ENCODE data around the gene CAMKMT.

CAMKMT gene

DNA sequence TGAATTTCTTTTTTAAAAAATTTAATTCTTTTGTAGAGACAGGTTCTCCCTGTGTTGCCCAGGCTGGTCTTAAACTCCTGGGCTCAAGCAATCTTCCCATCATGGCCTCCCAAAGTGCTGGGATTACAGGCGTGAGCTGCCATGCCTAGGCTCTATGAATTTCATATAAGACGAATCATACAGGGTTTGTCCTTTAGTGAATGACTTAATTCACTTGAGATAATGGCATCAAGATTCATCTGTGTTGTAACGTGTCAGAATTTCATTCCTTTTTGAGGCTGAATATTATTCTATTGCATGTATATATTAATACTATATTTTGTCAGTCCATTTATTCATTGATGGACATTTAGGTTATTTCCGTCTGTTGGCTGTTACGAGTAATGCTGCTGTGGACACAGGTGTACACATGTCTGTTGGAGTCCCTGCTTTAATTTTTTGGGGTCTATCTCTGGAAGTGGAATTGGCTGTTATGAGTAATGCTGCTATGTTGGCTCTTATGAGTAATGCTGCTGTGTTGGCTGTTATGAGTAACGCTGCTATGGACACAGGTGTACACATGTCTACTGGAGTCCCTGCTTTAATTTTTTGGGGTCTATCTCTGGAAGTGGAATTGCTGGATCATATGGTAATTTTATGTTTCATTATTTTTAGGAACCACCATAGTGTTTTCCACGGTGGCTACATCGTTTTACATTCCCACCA is 210.6 kb downstream of the CAMKMT start:
- ChIA-PET CTCF (no interaction called here), POLR2A (no interaction called here)
- H3K4me3 ChIP-seq (ENCODE audit: low read depth, low read length), result no peak overlapping the region
- TF ChIP-seq, protein P1, sequence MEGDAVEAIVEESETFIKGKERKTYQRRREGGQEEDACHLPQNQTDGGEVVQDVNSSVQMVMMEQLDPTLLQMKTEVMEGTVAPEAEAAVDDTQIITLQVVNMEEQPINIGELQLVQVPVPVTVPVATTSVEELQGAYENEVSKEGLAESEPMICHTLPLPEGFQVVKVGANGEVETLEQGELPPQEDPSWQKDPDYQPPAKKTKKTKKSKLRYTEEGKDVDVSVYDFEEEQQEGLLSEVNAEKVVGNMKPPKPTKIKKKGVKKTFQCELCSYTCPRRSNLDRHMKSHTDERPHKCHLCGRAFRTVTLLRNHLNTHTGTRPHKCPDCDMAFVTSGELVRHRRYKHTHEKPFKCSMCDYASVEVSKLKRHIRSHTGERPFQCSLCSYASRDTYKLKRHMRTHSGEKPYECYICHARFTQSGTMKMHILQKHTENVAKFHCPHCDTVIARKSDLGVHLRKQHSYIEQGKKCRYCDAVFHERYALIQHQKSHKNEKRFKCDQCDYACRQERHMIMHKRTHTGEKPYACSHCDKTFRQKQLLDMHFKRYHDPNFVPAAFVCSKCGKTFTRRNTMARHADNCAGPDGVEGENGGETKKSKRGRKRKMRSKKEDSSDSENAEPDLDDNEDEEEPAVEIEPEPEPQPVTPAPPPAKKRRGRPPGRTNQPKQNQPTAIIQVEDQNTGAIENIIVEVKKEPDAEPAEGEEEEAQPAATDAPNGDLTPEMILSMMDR (IDR thresholded peaks at IDR 0.05; ENCODE audit: insufficient read depth, low read length, missing control alignments), result no peak
- DNase-seq (ENCODE audit: low read depth, low spot score), result no peak

DNA sequence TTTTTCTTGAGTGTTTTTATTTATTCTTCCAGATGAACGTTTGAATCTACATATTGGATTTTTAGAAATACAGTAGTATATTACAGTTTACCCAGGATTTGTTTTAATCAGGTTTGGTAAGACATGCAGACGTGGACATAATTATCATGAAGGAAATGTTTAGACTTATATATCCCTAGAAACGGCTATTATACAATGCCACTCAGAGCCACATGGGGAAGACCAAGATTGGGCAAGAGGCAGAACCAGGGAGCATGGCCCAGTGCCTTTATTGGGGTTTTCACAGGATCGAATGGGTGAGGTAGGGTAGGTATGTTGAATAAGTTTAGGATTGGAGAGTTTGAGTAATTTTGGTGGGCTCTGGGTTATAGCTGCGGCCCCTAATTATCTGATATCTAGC is 212.2 kb downstream of the CAMKMT start:
- ChIA-PET CTCF (no interaction called here), POLR2A (no interaction called here)
- no peak for DNase-seq (ENCODE audit: low read depth, low spot score)
- no peak overlapping the region for H3K4me3 ChIP-seq (ENCODE audit: low read depth, low read length)
- TF ChIP-seq, protein P1 (IDR thresholded peaks at IDR 0.05; ENCODE audit: insufficient read depth, low read length, missing control alignments), result no peak

DNA sequence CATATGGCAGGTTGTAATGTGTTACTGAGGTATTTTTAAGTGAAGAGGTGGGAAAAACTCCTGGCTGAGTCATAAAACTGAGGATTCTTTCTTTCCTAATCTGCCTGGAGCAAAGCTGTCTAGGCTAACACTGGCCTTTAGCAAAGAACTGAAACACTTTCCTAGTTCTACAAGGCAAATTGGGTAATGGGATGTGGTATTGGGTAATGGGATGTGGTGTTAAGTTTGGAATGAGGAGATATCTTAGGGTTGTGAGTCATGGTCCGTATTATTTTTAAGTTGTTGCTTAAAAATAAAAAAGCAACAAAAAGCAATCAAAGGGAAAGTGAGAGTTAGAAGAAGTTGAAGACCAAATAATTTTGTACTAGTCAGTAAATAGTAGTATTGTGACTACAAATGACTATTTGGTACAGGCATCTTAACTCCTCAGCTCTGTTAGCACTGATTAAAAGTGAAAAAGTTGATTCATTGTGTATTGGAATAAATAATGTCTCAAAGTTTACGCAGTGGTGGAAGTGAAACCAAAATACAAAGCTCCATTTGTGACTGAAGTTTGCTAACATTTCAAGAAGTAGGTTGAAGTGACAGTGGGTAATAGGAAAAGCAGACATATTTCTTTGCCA is 216.8 kb downstream of the CAMKMT start:
- ChIA-PET POLR2A (no interaction called here), CTCF (no interaction called here)
- no peak for DNase-seq (ENCODE audit: low read depth, low spot score)
- TF ChIP-seq, protein P1 (IDR thresholded peaks at IDR 0.05; ENCODE audit: insufficient read depth, low read length, missing control alignments), result no peak
- H3K4me3 ChIP-seq (ENCODE audit: low read depth, low read length), result no peak overlapping the region

DNA sequence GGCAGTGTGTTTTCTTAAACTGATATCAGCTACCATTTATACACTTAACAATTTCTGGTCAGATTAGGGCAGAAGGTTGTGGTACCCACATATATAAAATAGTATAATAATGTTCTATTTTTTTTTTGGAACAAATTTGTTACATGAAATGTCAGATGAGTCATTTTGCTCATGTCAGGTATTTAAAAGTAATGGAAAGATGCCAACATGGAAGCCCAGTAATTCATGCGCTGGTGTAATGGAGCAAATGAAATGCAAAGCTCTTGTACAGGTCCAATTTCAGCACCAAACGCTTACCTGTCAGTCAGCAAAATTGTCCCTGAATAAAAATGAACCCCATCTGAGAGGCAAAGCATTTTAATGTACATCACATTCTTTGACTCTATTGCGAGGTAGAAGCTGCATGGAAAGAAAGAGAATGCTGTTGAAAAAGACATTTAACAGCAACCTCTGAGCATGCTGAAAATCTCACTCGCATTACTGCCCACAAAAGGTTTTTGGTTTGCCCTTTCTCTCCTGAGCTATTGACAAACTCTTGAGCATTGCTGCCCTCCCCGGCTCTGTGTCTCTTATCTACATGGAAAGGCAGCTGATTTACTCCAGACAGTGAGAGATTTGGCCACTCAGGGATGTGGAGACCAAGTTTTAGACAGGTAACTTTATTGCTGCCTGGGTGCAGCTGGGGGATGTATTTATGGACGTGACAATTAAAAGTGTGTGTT is 217.5 kb downstream of the CAMKMT start:
- DNase-seq (ENCODE audit: low read depth, low spot score), result no peak
- ChIA-PET CTCF (no interaction called here), POLR2A (interaction anchor here (0.5 kb wide), 1 partner anchor 605 kb away, joined by 3 read pairs; no protein-coding TSS in a partner anchor)
- H3K4me3 ChIP-seq (ENCODE audit: low read depth, low read length), result no peak overlapping the region
- TF ChIP-seq, protein P1 (IDR thresholded peaks at IDR 0.05; ENCODE audit: insufficient read depth, low read length, missing control alignments), result no peak

DNA sequence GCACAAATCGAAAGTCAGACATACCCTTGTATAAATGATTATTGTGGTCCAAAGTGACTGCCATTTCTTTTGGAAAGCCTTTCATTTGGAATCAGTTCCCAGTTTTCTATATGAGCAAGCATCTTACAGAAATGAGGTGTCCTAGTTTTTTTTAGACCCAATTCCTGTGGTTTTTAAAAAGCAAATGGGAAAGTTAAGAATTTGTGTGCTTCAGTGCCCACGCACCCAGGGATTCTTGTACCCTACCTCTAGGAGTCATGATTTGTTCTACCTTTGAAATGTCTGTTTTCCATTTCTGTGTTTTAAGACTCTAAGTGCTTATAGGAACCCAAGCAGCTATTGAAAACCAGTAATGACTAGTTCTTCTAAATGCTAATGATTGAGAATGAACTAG is 218.1 kb downstream of the CAMKMT start:
- POLR2A ChIA-PET, result interaction anchor here (0.5 kb wide), 1 partner anchor 605 kb away, joined by 3 read pairs; no protein-coding TSS in a partner anchor
- CTCF ChIA-PET, result no interaction called here
- DNase-seq (ENCODE audit: low read depth, low spot score), result no peak

More for the DNA sequence above, 218.1 kb downstream of the CAMKMT start:
- H3K4me3 ChIP-seq (ENCODE audit: low read depth, low read length), result no peak overlapping the region
- TF ChIP-seq, protein P1 (IDR thresholded peaks at IDR 0.05; ENCODE audit: insufficient read depth, low read length, missing control alignments), result no peak

All from AG04449 (cell line).